HG03025 (cell line): ENCODE data around the gene SFI1.
"Not testable (repeated sequence)": the region's sequence is repeated elsewhere in the genome, so short reads cannot be mapped to it uniquely, and the experiment has no call there.

ENCODE experiments used
- ATAC-seq: cut with Tn5 transposase; IDR thresholded peaks from one replicate; pipeline ENCODE4 v1.9.1; 2021; ENCODE audit warnings: mild to moderate bottlenecking, moderate library complexity; ENCODE audit not compliant: unreplicated experiment, low FRiP score

The SFI1 gene

DNA sequence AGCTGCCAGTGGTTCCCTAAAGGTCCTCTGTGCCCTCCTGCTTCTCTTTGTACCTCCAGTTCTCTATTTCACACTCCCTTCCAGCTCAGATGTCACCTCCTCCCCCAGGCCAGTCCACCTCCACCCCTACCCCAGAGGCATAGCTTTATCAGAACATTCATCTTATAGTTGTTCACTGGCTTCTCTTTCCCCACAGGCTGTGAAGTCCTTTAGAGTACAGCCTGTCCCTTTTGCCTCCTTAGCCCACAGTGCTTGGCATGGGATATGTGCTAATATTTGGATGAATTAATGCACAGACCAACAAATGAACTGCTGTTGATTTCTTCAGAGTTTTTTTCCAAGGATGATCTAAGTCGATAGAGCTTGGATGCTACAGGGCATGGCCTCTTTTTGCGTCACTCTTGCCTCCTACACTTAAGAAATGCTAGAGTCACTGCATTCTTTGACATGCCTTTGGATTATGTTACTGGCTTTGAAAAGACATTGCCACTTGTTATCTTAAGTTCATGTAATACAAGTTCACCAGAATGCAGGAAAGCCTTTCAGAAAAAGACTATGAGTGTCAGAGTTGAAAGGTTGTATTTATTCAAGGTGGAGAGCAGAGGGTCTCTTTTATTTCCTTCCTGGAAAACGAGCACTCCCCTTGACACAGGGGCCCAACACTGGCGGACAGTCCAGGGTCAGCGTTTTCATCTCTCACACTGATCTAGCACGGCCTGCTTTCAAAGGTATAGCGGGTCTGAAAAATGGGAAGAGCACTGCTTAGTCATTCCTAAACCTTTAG, 90.0 kb downstream of the SFI1 start:
- ATAC-seq = no peak

DNA sequence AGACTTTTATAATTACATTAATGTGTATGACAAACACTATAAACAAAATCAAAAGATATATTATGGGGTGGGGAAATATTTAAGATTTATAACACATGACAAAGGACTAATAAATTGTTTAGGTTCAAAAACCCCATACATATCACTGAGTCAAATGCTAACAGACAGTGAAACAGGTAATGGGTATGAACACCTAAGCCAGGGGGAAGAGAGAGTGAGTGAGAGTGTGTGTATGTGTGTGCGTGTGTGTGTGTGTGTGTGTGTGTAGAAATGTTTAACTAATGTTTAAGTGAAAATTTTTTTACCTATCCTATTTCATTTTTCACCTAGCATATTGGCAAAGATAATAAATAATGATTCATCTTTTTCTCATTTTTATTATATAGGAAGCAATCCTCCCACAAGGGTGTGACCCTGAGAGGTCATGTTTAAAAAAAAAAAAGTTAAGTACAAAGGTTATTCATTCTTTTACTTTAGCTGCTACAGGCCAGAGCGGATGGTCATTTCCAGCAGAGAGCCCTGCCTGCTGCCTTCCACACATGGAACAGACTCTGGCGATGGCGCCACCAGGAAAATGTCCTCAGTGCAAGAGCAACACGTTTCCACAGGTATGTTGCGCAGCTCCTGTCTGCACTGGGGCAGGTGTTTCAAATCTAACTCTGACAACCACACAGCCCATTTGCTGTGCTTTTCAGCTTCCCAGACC, 92.8 kb downstream of the SFI1 start:
- ATAC-seq = no peak

DNA sequence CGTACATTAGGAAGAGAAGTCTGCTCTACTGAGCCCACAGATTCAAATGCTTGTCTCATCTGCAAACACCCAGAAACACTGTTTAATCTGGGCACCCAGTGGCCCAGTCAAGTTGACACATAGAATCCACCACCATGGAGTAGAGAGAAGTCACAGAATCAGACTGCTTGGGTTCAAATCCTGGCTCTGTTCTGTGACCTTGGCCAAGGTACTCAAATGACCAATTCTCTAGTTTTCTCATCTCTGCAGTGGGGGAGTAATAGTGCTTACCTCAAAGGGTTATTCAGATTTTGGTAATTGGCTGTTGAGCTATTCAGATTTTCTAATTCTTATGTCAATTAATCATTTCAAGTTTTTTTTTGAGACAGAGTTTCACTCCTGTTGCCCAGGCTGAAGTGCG, 93.8 kb downstream of the SFI1 start:
- not testable (repeated sequence) for ATAC-seq

DNA sequence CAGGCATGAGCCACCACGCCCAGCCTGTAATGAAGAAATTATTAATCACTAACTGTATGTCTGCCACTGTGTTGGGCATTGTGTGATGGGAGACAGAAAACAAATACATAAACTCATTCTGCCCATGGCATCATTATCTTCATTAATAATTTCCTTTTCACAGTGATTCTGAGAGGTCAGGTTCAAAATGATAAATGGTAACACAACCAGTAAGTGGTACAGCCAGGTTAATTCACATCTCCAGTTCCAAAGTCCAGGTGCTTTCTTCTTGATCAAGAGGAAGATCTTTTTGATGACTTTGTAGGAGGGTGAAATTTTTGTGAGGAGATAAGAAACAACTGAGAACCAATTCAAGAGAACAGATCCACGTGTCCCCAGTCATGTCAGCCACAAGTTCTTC, 98.9 kb downstream of the SFI1 start:
- no peak for ATAC-seq

DNA sequence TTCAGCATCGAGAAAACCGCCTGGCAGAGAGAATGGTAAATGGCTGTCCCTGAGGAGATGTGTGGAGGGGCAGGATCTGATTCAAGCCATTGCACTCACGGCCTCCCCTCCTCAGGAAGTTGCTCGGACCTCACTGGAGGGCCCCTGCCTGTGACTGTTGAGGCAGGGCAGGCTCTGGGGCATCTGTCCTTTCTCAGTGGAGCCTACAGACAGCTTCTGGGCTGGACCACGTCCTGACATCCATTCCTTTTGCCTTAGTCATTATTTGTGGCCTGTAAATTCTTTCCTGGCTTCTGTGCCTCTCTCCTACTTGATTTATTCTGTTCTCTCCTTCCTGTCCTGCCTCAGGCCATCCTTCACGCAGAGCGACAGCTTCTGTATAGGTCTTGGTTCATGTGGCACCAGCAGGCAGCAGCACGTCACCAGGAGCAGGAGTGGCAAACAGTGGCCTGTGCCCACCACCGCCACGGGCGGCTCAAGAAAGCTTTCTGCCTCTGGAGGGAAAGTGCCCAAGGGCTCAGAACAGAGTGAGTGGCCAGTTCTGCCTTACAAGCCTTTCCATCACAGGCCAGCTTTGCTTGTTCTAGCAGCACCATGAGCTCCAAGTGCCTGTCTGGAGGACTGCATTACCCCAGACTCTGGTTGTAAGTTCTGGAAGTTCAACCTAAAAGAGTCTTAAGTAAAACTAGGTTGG, 106.1 kb downstream of the SFI1 start:
- ATAC-seq = no peak

DNA sequence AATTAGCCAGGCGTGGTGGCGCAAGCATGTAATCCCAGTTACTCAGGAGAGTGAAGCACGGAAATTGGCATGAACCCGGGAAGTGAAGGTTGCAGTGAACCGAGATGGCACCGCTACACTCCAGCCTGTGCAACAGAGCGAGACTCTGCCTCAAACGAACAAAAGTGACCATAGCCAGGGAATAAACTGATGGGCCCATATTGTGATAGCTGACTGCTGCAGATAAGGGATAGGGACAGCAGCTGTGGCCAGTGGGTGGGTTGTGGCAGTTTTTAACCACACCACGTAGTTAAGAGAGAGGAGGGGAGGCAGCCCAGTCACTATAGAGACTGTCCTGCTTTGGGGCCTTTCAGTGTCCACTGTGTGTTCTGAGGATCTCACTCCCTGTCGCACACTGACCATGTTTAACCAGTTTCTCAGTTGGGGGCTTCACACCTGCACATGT, 106.8 kb downstream of the SFI1 start:
- ATAC-seq = no peak

DNA sequence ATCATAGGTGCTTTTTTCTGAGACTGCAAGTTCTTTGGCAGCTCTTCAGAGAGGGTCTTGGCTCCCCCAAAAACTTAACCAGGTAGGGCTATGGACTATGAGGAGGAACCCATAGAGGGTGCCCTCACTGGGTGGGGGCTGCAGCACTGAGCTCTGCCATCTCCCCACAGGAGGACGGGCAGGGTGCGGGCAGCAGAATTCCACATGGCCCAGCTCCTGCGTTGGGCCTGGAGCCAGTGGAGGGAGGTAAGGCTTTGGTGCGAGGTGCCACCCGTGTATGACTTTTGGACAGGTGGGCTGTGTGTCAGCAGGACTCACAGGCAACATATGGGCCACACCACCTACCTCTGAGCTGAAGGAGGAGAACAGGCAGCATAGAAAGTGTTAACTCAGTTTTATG, 107.2 kb downstream of the SFI1 start:
- no peak for ATAC-seq

DNA sequence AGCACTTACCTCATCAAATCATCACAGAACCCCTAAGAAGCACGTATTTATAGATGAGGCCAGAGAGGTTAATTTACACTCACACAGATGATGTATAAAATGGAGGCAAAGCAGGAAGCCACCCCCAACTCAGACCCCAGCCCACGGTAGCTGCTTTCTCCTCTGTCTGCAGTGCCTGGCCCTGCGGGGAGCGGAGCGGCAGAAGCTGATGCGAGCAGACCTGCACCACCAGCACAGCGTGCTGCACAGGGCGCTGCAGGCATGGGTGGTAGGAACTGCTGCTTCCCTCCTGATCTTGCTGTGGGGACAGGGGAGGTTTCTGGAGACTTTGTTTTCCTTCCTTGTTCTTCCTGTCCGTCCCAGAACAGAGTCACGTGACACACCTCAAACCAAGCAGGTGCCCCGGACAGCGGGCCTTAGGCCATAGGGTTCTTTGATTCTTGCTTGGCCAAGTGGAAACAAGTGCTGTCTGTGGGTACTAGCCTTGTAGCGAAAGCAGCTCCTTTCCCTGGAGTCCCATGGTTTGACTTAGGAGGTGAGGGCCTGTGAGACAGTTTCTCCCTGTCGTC, 107.9 kb downstream of the SFI1 start:
- no peak for ATAC-seq

DNA sequence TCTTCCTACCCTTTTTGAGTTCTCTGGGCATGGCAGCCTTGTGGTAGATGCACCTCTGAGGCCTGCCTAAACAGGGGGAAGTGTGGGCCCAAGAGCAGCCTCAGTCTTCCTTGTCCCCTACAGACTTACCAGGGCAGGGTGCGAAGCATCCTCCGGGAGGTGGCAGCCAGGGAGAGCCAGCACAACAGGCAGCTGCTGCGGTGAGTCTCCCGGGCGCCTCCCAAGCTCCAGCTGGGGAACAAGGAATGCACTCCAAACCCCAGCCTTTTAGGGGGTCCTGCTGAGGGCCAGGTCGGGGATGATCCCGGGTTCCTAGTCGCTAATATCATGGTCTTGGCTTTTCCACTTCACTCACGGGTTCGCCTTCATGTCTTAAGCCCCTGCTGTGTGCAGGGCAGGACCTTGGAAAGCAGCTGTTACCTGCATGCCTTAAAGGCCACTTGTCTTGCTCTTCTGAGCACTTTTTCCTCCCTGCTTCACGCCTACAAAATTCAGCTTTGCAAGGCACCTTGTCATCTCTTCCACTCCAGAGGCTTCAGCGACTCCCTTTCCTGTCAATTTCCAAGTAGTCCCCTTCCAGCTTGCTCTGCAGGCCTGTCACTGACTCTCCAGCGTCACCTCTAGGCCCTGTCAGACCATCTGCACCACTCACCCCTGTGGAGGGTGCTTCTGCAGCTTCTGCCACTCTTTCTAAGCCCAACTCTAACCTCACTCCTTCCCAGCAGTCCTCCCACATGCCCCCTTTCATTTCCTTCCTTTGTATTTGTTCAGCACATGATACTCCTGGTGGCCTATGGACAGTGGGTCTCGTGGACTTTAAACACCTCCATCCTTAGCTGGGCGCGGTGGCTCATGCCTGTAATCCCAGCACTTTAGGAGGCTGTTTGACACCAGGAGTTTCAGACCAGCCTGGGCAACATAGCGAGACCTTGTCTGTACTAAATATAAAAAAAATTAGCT, 108.7 kb downstream of the SFI1 start:
- no peak for ATAC-seq

DNA sequence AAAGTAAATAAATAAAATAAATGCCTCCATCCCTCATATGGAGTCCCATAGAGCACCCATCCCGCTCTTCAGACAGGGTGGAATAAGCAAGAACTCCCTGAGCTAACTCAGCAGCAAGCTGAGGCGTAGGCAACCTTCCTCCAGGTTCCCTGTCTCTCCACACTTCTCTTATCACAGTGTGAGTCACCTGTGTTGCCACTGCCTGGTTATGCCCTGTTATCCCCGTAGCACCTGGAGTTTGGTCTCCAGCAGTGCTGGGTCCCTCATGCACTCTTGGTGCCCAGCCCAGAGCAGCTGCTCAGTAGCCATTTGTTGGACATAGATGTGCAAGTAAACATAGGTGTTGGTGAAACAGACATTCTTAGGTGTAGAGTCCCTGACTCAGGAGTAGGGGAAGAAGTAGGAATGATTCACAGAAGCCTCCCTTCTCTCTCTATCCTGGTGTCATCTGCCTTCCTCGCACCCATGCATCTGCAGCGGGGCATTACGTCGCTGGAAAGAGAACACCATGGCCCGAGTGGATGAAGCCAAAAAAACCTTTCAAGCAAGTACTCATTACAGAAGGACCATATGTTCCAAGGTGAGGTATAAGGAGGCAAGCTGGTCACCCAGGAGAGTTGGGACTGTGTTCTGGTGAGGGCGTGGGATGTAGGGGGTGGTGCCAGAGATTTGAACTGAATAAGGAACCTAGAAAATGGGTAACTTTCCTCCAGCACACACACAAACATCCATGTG, 109.7 kb downstream of the SFI1 start:
- ATAC-seq = no peak

DNA sequence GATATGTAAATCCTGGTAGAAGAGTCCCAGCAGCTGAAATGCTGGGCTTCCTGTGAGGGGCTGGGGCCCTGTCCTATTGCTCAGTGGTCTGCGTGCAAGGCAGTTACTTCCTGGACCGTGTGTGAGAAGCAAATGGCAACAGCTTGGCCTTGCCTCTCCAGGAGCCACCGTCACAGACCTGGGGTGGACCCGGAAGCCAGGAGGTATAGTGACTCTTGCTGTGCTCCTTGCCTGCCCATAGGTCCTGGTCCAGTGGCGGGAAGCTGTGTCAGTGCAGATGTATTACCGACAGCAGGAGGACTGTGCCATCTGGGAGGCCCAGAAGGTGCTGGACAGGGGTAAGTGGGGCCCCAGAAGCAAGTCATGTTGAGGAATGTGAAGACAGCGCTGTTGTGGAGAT, 111.4 kb downstream of the SFI1 start:
- no peak for ATAC-seq

DNA sequence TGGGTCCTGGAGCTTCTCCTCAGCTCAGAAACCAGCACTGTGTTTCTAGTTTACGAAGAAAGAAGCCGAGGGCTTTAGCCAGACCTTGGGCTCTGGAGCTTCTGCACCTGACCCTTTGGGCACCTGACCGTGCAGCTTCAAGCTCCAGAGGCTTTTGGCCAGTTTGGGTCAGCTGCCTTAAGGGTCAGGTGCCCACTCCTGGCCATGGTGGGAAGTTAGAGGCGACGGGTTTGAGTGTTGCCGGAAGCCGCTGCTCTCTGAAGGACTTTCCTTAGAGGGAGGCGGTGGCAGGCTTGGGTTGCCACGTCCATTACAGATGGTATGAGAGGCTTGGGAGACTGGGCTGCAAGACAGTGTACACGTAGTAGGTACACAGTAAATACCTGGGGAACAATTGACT, 113.4 kb downstream of the SFI1 start:
- ATAC-seq = no peak

DNA sequence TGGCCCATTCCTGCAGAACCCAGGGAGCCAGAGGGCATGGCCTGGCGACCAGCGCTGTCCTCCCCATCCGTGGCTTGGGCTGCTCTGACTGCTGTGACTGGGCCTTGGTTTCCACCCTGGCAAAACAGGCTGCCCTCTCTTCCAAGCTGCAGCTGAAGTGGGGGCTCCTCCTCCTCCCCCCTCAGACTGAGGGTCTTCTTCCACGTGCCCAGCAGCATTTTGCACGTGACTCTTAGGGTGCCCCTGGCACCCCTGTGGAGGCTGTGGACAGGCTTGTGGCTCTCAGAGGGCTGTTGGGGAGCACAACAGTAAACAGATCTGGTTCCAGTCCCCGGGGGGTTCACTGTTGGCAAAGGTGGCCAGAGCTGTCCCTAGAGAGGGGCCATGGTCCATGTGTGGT, 114.3 kb downstream of the SFI1 start:
- ATAC-seq = no peak

DNA sequence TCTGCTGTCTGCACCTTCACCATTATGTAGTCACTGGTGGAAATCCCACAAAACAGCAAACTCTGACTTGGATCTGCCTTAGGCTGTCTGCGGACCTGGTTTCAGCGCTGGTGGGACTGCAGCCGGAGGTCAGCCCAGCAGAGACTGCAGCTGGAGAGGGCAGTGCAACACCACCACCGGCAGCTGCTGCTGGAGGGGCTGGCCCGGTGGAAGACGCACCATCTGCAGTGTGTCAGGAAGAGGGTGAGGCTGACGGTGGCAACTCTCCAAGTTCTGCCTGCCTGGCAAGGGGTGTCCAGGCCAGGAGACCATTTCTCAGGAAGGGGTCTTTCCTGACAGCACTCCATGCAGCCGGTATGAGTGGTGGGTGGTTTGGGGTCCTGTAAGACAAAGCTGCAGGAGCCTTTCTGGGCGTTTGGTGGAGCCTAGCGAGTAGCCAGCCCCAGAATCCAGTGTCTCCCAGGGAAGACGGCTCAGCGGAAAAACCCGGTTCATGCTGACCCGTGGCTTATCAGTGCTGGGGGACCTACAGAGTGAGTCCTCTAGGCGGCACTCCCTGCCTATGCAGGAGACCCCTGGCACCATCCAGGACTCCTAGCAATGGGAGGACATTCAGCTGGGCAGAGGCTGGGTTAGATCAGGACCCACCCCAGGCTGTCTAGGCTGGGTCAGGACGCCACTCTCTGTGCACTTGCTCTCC, 114.9 kb downstream of the SFI1 start:
- no peak for ATAC-seq

DNA sequence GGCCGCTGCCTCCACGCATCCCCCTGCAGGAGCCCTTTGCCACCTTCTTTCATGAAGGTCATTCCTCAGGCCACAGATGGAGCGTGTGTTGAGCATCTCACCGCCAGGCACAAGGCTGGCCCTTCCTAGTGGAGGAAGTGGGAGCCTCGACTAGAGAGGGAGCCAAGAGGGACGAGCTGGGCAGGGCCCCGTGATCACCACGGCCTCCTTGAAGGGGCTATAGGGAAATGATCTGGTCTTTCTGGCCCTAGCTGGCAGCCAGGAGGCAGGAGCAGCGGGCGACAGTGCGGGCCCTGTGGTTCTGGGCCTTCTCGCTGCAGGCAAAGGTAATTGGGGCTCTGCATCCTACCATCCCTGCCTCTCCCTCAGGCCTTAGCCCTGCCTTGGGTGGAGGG, 116.6 kb downstream of the SFI1 start:
- no peak for ATAC-seq

DNA sequence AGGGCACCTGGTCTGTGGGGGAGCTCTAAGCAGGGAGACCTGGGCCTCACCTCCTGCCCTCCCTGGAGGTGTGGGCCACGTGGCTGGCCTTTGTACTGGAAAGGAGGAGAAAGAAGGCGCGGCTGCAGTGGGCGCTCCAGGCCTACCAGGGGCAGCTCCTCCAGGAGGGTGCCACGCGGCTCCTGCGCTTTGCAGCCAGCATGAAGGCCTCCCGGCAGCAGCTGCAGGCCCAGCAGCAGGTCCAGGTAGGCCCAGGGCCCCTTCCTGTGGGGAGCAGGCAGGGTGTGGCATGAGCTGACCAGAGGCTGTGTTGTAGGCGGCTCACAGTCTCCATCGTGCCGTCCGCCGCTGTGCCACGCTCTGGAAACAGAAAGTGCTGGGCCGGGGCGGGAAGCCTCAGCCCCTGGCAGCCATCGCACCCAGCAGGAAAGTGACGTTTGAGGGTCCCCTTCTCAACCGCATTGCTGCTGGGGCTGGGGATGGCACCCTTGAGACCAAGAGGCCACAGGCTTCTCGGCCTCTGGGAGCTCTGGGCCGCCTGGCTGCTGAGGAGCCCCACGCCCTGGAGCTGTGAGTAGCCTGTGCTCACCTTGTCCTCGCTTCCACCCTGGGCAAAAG, 117.1 kb downstream of the SFI1 start:
- no peak for ATAC-seq

DNA sequence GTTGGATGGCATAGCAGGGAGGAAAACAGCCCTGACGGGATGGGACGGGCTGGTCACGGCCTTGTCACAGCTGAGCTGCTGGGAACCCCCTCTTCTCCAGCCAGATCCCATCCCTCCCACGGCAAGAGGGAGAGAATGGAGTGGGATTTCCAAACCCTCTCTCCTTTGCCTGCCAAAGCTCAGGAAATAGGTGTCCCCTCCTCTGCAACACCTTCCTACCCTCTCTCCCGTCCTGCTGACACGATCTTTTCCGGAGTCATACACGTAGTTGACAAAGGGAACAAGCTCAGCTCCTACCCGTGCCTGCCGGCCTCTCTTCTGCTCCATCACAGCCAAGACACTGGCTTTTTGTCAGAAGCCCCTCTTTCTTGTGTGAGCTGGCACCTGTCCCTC, 117.6 kb downstream of the SFI1 start:
- no peak for ATAC-seq

DNA sequence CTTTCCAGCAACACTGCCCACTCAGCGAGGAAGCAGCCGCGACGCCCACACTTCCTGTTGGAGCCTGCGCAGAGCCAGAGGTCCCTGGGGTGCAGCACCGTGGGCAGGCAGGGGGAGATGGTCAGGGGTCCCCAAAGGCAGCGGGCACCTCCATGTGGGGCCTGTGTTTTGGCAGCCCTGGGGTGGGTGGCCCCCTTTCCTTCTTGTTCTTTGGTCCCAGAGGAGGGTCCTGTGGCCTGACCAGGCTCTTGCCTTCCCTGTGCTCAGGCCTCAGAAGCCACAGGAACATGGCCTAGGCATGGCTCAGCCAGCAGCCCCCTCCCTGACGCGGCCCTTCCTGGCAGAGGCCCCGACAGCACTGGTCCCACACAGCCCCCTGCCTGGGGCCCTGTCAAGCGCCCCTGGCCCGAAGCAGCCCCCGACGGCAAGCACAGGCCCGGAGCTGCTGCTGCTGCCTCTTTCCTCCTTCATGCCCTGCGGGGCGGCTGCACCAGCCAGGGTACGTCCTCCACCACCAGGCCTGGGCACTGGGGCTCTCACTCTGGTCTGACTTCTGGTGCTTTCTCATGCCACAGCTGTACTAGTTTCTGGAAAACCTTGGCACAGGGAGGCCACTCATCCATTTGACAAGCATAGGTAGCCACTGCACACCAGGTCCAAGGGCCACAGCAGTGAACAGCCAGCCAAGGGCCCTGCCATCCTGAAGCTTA, 118.6 kb downstream of the SFI1 start:
- ATAC-seq = no peak
